NCI-H748 treated with DMSO at 0.1 percent for 48 hours (cell line): ENCODE measurements around the gene POLD2.

Experiments
- DNase-seq: peaks from one replicate; lab custom pipeline; 2025; lab: John Stamatoyannopoulos, UW

The POLD2 gene

DNA sequence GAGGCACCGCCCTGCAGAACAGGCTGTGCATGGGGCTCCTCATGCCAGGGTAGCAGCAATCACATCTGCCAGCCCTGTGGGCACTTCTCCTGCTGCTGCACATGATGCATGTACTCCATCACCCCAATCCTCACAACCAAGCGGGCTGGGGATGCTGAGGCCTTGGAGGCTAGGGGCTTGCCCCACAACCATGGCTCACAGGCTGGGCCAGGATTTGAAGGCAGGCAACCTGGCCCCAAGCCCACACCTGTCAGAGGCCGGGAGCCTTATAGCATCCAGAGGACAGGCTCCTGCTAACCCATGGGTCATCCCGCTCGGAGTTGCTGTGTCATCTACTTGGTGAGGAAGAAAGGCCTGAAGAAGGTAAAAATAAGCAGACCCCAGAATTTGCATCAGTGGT, 43.2 kb downstream of the POLD2 start:
- no peak for DNase-seq

DNA sequence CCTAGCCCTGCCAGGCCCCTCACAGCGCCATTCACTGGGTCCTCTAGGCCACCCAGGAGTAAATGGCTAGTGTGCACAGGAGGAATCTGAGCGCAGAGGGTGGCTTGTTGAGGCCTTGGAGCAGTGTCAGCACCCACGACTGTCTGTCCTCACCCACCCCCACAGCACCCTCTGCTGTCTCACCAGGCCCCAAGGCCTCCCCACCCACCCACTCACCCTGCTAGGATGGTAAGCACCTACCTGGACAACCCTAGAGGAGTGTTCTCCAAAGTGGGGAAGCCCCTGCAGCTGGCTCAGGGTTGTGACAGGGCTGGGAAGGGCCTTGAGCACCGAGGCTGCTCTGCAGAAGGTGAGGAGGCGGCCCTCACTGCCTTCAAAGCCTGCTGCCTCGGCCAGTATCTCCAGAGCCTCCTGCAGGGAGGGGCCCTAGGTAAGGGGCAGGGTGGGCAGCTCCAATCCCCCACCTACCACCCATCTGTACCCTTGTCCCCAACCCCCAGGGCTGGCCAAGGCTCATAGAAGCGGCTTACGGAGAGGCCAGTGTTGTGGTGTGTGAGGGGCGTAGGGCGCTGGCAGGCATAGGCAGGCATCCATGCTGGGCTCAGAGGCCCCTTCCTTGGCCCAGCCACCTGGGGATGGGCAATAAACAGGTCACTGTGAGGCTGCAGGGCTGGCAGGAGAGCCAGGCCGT, 43.9 kb downstream of the POLD2 start:
- no peak for DNase-seq

DNA sequence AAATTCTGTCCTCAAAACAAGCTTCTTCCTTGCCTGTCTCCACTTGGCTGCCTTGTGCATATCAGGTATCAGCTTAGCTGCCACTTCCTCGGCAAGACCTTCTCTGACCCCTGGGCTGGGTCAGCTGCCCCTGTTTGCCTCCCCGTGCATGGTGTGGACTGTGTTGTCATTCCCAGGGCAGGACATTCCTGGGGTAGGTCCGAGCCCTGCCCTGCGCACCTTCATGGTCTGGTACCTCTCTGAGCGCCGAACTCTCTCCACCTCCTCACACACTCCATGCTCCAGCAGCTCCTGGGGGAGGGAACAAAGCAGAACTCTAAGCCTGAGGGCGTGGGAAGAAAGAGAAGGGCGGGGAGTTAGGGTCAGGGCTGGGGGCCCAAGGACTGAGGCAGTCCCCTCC, 44.8 kb downstream of the POLD2 start:
- DNase-seq, result no peak

DNA sequence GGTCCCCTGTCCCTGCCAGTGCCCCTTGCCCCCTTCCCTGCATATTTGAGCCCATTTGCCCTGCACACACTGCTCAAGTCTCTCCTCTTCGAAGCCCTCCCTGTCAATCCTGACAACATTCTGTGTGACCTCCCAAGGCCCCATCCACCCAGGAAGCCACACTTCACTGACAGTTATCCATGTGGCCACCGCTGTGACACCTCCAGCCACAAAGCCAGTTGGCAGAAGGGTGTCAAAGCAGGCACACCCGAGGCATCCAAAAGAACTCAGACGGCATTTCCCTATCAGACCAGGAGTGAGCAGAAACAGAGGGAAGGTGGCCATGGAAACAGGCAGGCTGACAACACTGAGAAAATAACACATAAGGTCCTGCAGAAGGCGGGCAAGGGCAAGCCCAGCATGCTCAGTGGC, 45.7 kb downstream of the POLD2 start:
- DNase-seq, result no peak

DNA sequence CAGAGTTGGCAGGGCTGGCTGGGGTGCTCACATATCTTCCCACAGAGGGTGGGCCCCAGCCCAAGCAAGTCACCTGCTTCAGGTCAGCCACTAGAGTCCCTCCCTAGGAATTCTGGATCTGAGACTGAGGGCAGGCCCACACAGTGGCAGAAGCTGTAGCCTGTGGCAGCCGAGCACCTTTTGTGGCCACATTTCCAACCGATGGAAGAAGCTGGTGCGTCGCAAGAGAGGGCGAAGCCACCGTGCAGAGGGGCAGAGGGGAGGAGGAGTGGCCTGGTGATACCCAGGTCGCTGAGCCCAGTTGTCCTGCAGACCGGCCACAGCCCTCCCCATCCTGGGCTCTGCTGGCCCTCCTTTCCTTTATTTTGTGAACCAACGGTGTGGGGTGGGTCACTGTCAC, 46.3 kb downstream of the POLD2 start:
- DNase-seq, result no peak

DNA sequence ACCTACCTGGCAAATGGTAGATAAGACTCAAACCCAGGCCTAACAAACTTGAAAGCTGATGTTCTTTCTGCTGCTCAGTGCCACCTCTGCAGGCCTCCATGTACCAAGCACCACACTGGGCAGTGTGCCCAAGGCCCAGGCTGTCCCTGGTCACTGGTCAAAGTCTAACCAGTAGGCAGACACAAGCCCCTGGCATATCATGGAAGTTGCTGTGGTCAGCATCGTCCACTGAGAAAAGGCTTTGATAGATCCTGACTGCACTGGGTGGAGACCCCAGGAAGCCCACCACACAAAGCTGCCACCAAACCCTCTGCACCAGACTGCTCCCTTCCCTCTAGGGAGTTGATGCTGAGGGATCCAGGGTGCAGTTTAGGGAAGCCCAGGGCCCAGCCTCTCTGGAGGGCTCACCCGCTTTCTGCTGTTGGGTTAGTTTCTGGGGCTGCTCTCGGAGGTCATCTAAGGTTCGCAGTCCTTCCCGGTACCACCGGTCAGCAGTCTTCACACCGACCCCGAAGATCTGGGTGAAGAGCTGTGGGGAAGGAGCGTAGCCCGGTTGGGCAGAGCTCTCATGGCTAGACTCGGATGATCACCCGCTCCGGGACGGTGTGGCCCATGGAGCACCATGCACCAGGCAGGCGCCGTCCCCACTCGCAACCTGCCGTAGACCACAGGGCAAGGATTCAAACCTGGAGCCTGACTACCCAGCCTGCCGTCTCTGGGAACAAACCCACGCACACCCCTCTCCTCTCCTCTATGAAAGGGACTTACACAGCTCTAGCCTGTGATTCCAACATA, 47.0 kb downstream of the POLD2 start:
- no peak for DNase-seq

DNA sequence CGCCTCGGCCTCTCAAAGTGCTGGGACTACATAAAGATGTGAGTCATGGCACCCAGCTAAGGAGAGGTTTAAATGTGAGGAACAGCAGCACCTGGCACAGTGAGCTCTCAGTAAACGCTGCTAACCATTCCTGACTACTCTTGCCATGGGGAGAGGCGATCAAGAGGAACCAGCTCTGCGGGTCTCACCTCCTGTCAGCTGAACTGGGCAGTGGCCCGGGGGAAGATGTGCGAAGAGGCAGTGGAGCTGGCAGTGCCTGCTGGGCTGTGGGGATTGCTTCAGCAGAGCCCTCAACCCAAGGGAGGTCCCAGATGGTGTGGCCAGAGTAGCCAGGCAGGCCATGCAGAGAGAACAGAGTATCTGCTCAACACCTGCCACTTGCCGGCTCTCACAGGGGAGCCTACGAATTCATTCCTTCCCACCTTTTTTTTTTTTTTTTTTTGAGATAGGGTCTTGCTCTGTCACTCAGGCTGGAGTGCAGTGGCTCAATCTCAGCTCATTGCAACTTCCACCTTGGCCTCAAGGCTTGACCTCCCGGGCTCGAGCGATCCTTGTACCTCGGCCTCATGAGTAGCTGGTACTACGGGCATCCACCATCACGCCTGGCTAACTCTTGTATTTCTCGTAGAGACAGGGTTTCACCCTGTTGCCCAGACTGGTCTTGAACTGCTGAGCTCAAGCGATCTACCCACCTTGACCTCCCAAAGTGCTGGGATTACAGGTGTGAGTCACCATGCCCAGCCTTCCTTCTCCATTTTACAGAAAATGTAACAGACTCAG, 47.9 kb downstream of the POLD2 start:
- DNase-seq, result no peak

DNA sequence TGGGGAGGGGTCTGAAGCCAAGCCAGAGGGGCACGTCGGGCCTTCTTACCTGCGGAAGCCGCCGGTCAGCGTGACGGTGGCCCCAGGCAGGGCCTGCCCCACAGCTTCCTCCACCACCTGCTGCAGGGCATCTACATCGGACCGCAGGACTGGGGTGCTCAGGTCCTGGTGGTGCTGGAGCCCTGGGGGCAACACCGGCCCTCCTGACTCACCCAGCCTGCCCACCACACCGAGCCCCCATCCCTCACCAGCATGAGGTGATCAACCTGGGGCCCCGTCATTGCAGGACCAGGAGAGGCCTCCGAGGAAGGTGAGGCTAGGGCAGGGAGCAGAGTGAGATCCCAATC, 49.0 kb downstream of the POLD2 start:
- no peak for DNase-seq

DNA sequence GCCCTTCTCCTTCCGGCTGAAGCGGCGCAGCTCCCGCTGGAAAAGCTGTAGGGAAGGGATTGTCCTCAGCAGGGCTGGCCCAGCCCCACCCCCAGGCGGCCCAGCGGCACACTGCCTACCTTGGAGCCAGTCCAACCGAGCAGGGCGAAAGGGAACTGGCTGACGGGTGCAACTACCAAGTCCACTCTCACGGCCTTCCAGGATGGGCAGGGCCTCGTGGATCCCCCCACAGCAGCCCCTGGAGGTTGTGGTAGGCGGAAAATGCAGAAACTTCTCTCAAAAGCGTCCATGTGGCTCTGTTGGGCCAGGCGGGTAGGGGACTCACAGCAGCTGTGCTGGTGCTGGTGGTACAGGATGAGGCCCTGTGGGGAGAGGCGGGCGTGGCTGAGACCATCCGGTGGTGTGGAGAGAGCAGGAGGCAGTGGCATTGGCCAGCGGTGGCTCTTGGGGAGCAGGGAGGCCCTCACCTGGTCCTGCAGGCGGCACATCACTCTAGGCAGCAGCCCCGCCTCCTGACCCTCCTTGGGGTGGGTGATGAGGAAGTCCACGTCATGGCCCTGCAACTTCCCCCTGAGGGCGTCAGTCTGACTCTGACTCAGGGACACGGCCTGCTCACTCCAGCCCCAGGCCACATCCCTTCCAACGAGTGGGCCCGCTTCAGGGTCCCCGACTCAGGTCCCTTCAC, 49.5 kb downstream of the POLD2 start:
- no peak for DNase-seq

DNA sequence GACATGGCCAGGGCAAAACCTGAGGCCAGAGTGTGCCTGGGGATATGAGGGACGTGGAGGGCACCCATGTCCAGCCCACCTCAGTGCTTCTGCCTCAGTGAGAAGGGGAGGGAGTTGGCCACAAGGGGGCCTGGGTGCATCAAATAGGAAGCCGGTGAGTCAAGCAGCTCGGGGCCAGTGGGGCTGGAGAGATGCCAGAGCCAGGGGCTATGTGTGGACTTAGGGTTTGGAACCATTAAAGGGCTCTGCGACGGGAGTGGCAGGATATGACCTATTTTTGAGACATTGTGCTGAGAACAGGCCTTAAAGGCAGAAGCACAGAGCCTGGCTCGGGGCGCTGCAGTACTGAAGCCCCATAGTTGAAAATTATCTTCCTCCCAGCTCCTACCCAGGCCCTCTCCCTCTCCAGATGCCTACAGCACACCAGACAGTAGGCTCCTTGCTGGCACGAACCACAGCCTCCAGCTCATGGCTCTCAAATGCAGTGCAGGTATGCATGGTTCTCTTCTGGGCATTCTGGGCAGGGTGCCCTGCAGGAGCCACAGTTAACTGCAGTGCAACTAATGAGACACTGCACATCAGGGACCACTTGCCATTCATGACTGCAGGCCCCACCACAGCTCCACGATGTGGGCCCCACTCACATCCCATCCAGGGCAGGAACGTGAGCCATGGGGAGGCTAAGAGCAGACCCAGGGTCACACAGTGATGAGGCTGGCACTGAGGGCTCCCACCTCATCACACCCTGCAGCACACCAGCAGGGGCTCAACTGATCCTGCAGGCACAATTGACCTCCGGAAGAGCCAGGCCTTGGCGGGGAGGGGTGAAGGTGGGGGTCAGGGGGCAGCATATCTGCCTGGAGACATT, 50.8 kb downstream of the POLD2 start:
- peak; percentile 21 for DNase-seq

DNA sequence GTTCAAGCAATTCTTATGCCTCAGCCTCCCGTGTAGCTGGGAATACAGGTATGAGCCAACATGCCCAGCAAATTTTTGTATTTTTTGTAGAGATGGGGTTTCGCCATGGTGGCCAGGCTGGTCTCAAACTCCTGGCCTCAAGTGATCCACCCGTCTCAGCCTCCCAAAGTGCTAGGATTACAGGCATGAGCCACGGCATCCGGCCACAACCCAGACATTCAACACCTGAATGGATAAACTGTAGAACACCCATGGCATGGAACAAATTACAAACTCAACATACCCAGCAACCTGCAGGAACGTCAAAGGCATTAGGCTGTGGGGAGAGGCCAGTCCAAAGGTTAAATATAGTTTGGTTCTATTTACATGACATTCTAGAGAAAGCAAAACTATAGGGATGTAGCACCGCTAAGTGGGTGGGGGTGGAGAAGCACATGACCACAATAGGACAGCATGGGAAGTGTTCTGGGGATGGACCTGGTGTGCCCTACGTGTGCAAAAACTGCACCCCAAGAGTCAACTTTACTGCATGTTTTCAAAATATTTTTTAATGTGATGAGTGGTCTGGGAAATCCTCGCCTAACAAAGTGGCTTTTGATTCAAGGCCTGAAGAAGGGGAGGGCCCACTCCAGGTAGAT, 51.5 kb downstream of the POLD2 start:
- DNase-seq, result no peak

DNA sequence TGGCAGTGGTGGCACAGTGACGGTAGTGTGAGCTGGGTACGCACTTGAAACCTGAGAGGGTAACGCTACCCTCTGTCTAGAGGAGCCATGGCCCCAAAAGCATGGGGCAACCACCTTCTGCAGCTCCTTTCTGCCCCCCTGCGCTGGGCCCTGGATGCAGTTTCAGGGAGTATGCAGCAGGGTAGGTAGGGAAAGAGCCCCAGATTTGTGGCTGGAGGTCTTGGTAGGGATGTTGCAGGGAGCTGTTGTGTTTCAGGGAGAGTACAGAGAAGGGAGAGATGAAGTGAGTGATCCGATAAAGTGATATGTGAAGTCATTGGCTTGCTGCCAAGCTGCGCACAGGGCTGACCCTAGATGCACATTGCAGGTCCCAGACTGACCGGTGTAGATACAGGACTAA, 55.3 kb downstream of the POLD2 start:
- no peak for DNase-seq

DNA sequence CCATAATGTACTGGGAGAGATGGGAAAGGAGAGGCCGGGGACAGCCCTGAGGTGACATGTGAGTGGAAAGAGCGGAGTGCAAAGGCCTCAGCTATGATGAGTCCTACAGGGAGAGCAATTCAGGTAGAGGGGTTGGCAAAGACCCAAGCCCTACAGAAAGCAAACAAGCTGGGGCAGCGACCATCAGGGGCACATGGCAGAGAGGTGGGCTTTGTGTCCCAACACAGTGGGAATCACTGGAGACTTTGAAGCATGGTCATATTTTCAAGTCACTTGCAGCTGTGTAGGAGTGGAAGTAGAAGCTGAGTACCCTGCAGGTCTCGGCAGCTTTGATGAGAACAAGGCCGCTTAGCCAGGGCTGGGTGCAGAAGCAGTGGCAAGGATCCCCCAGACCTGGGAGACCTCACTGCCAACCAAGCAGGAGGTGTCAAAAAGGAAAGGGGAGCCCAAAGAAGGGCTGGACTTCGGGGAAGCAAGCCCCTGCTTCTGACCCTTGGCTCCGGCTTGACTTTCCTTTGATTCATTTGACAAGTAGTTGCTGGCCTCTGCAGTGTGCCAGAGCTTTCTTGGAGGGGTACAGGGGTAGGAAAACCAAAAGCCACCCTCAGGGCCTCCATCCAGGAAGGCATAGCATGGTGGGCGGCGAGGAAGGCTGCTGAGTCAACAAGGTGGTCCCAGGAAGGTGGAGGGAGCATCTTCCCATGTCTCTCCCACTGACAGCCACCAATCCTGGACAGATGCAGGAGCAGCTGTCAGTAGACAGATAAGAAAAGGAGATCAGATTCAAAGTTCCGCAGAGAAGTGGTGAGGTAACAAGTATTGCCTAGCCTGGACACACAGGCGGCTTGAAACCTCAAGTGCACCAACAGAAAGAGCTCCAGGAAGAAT, 56.0 kb downstream of the POLD2 start:
- DNase-seq, result no peak

DNA sequence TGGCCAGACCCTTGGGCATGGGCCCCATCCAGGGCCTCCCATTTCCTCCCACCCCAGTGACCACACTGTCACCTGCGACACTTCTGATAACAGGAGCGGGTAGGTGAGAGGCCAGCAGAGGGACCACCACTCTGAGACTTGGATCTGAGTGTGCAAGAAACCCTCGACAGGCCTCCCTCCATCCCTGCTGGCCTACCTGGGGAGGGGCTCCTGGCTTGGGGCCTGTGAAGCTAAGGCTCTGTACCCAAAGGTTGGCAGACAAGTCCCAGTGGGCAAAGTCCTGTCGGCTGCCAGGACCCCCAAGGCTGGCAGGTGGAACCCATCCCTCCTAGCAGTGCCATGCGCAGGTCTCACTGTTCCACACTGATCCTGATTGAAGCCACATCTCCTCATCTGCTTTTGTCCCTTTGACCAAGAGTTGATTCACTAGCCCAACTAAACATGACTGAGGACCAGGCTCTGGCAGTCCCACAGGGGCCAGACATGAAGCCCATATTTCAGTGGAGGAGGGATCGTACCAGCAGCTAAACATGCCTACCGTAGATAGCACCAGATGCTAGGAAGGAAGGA, 56.8 kb downstream of the POLD2 start:
- no peak for DNase-seq

DNA sequence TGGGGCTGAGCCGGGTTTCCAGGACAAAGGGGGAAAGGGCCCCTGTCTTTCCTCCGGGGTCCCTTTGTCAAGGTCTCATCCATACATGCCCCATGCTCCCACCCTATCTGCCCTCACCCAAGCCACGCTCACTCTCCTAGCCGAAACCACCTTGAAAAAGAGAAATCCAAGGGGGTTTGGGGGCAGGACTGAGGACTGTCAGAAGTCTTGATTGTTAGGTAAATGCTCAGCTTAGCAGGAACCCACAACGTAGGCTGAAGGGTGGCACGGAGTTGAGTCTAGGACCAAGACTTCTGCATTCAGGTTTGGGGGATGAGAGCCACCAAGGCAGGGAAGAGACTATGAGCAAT, 57.3 kb downstream of the POLD2 start:
- DNase-seq, result no peak

DNA sequence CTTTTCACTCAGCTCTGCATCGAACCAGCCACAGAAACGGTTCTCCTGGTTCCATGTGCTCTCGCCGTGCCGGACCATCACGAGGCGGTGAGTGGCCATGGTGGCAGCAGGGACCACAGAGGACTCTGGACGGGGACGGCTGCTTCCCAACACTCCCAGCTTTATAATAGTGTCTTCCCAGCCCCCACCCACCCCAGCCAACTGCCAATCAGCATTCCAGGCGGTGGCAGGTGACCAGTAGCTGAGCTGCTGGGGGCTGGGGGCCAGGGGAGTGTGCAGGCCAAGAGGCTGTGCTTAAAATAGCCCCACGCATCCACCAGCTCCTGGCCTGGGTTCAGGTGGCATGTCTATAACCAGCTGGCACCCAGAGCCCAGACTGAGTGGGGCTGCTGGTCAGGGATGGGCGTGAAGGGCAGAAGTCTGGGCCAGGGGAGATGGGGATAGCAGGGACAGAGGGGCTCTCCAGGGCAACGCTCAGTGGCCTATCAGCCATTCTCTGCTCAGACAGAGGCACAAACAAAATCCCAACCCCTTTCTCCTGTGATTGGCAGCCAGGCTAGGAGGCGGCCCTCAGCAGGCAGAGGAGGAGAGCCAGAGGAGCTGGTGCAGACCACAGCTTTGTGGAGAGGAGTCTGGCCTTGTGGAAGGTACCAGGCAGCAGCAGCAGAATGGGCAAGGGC, 57.8 kb downstream of the POLD2 start, which contains the start of gene PGAM2:
Gene PGAM2 (minus strand): TSS at position 137 of the 680 bp plus-strand sequence. CDS start 38 bp downstream, at position 99.
- peak; percentile 32 for DNase-seq

DNA sequence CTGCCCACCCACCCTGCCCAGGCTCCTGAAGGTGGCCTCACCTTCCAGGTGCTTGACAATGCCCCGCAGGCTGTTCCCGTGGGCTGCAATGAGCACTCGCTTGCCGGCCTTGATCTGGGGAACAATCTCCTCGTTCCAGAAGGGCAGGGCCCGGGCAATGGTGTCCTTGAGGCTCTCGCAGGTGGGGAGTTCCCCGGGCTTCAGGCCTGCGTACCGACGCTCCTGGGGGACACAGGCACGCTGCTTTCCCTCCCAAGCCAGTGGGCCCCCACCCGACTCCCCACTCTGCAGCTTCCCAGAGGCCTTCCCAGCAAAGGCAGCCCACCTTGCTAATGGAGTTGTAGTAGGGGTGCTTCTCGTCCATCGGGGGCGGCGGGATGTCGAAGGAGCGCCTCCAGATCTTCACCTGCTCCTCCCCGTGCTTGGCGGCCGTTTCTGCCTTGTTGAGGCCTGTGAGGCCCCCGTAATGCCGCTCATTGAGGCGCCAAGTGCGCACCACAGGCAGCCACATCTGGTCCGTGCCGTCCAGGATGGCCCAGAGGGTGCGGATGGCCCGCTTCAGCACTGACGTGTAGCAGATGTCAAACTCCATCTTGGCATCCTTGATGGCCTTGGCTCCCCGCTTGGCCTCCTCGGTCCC, 58.4 kb downstream of the POLD2 start:
- no peak for DNase-seq
